22Rv1 (cell line): ENCODE data around the gene MBOAT7.
"Not testable (repeated sequence)": the region's sequence is repeated elsewhere in the genome, so short reads cannot be mapped to it uniquely, and the experiment has no call there.

Experiments used
- ZFX ChIP-seq: fragments of 450-650 bp; IDR thresholded peaks from 2 replicates; pipeline ENCODE4 v1.6.1; 2017; ENCODE audit warnings: antibody characterized with exemption, borderline replicate concordance
- TF ChIP-seq, protein P1 (sequence below): fragments of 450-650 bp; IDR thresholded peaks from 2 replicates; pipeline ENCODE4 v1.5.1; 2017; ENCODE audit warnings: mild to moderate bottlenecking

DNA sequence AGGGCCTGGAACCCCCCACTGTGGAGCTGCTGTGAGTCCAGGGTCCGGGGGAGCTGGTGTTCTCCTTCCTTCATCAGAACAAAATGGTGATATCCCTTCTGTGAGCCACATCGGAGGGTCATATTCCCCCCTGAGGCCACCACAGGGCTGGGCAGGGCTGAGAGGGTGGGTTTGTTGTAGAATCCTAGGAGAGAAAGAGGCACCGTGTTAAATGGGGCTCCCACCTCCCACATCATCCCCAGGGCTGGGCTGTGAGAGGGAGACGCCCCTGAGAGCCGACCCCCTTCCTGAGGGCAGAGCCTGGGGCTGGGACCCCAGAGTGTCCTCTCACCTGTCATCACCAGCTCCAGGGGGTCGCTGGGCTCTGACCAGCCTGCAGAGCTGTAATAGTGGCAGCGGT is 32.6 kb upstream of the MBOAT7 start:
- TF ChIP-seq, protein P1, sequence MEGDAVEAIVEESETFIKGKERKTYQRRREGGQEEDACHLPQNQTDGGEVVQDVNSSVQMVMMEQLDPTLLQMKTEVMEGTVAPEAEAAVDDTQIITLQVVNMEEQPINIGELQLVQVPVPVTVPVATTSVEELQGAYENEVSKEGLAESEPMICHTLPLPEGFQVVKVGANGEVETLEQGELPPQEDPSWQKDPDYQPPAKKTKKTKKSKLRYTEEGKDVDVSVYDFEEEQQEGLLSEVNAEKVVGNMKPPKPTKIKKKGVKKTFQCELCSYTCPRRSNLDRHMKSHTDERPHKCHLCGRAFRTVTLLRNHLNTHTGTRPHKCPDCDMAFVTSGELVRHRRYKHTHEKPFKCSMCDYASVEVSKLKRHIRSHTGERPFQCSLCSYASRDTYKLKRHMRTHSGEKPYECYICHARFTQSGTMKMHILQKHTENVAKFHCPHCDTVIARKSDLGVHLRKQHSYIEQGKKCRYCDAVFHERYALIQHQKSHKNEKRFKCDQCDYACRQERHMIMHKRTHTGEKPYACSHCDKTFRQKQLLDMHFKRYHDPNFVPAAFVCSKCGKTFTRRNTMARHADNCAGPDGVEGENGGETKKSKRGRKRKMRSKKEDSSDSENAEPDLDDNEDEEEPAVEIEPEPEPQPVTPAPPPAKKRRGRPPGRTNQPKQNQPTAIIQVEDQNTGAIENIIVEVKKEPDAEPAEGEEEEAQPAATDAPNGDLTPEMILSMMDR, result not testable (repeated sequence)
- not testable (repeated sequence) for TF ChIP-seq ZFX
